GM23338 (cell line): ENCODE measurements around the gene EYS.

Experiments used
- CREB1 ChIP-seq: fragments of 250-450 bp; sonication (Bioruptor Pico); IDR thresholded peaks from 2 replicates; pipeline ENCODE4 v1.5.0; 2020; ENCODE audit warnings: low read depth, mild to moderate bottlenecking, moderate library complexity
- EZH2 ChIP-seq: fragments of 200-600 bp; sonication (generic); IDR thresholded peaks from one replicate; pipeline ENCODE4 v1.8.0; 2017; ENCODE audit warnings: antibody characterized with exemption, mild to moderate bottlenecking, low read depth; ENCODE audit not compliant: unreplicated experiment
- EZH2phosphoT487 ChIP-seq: fragments of 200-600 bp; sonication (generic); IDR thresholded peaks from one replicate; pipeline ENCODE4 v1.8.1; 2018; ENCODE audit warnings: antibody characterized with exemption; ENCODE audit not compliant: unreplicated experiment
- JUNB ChIP-seq: IDR thresholded peaks from one replicate; pipeline ENCODE4 v1.6.1; 2016; ENCODE audit warnings: antibody characterized with exemption; ENCODE audit not compliant: unreplicated experiment
- POLR2AphosphoS5 ChIP-seq: IDR thresholded peaks from 2 replicates; pipeline ENCODE4 v1.6.1; 2016; ENCODE audit warnings: antibody characterized with exemption, low read depth
- TF ChIP-seq, protein P1 (sequence below), 2 experiments: fragments of 200-600 bp in 1 of 2; sonication (generic) in 1 of 2; conservative IDR thresholded peaks; 2 replicates each; pipeline versions ENCODE4 v1.5.1 to v1.6.1; 2016 to 2017; ENCODE audit warnings: antibody characterized with exemption in 2 of 2, low read depth in 2 of 2, mild to moderate bottlenecking in 2 of 2, moderate library complexity in 1 of 2
- TF ChIP-seq, protein P2 (sequence below): IDR thresholded peaks from one replicate; pipeline ENCODE4 v1.6.1; 2018; ENCODE audit warnings: antibody characterized with exemption; ENCODE audit not compliant: unreplicated experiment
- TF ChIP-seq, protein P3 (sequence below): IDR thresholded peaks from 2 replicates; pipeline ENCODE4 v1.6.1; 2016; ENCODE audit warnings: antibody characterized with exemption

DNA sequence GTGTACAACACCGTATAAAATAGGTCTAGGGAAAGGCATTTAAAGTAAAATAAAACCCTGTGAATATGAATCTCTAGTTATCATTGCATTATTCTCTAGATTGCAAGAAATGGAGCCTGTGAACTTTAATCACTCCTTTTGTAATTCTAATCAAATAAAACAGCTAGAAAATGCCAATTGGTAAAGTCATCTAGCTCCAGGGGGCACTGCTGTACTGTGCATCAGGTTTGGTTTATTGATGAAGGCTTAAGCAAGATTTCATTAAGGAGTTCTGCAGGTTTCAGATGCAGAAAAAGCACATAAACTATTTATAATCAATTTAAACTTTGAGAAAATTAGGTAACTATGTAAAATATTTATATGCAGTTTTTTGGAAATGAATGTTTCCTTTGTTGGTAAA is 1426.5 kb downstream of the EYS start:
- TF ChIP-seq, protein P1, sequence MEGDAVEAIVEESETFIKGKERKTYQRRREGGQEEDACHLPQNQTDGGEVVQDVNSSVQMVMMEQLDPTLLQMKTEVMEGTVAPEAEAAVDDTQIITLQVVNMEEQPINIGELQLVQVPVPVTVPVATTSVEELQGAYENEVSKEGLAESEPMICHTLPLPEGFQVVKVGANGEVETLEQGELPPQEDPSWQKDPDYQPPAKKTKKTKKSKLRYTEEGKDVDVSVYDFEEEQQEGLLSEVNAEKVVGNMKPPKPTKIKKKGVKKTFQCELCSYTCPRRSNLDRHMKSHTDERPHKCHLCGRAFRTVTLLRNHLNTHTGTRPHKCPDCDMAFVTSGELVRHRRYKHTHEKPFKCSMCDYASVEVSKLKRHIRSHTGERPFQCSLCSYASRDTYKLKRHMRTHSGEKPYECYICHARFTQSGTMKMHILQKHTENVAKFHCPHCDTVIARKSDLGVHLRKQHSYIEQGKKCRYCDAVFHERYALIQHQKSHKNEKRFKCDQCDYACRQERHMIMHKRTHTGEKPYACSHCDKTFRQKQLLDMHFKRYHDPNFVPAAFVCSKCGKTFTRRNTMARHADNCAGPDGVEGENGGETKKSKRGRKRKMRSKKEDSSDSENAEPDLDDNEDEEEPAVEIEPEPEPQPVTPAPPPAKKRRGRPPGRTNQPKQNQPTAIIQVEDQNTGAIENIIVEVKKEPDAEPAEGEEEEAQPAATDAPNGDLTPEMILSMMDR (conservative IDR thresholded peaks at IDR 0.05; ENCODE audit: low read depth in 2 of 2): peak; percentile 55 to 64
- TF ChIP-seq EZH2phosphoT487 (no peak), POLR2AphosphoS5 (no peak), JUNB (no peak), CREB1 (CRISPR knock-in tag) (no peak), EZH2 (no peak)
- TF ChIP-seq, protein P2, sequence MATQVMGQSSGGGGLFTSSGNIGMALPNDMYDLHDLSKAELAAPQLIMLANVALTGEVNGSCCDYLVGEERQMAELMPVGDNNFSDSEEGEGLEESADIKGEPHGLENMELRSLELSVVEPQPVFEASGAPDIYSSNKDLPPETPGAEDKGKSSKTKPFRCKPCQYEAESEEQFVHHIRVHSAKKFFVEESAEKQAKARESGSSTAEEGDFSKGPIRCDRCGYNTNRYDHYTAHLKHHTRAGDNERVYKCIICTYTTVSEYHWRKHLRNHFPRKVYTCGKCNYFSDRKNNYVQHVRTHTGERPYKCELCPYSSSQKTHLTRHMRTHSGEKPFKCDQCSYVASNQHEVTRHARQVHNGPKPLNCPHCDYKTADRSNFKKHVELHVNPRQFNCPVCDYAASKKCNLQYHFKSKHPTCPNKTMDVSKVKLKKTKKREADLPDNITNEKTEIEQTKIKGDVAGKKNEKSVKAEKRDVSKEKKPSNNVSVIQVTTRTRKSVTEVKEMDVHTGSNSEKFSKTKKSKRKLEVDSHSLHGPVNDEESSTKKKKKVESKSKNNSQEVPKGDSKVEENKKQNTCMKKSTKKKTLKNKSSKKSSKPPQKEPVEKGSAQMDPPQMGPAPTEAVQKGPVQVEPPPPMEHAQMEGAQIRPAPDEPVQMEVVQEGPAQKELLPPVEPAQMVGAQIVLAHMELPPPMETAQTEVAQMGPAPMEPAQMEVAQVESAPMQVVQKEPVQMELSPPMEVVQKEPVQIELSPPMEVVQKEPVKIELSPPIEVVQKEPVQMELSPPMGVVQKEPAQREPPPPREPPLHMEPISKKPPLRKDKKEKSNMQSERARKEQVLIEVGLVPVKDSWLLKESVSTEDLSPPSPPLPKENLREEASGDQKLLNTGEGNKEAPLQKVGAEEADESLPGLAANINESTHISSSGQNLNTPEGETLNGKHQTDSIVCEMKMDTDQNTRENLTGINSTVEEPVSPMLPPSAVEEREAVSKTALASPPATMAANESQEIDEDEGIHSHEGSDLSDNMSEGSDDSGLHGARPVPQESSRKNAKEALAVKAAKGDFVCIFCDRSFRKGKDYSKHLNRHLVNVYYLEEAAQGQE: no peak
- TF ChIP-seq, protein P3, sequence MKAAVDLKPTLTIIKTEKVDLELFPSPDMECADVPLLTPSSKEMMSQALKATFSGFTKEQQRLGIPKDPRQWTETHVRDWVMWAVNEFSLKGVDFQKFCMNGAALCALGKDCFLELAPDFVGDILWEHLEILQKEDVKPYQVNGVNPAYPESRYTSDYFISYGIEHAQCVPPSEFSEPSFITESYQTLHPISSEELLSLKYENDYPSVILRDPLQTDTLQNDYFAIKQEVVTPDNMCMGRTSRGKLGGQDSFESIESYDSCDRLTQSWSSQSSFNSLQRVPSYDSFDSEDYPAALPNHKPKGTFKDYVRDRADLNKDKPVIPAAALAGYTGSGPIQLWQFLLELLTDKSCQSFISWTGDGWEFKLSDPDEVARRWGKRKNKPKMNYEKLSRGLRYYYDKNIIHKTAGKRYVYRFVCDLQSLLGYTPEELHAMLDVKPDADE: no peak
